Thymus (tissue), 11 donors: ENCODE data around the gene OR51B2. TPM values are rescaled to one million over a fixed set of nuclear protein-coding genes. Genes with fewer than 3 reads are reported as not detected.
"Not testable (repeated sequence)": the region's sequence is repeated elsewhere in the genome, so short reads cannot be mapped to it uniquely, and the experiment has no call there.

Experiments
- DNase-seq, 9 donors: peaks; one replicate each; pipeline ENCODE4 v3.0.0-alpha.2; 2013; ENCODE audit warnings: low spot score in 9 of 9, low read depth in 6 of 9, missing footprints in 1 of 9
- H3K27ac ChIP-seq, 2 donors: one replicate each; pipeline ENCODE4 v1.5.1; 2013; ENCODE audit warnings: control low read depth in 1 of 2, low read depth in 1 of 2, low read length in 1 of 2, mild to moderate bottlenecking in 1 of 2, moderate library complexity in 1 of 2
- H3K27me3 ChIP-seq, 2 donors: one replicate each; pipeline ENCODE4 v1.5.1; 2013; ENCODE audit warnings: low read length in 1 of 2; ENCODE audit not compliant: control insufficient read depth in 2 of 2, insufficient read depth in 1 of 2
- H3K36me3 ChIP-seq, 2 donors: one replicate each; pipeline ENCODE4 v1.5.1; 2013; ENCODE audit warnings: low read length in 1 of 2, mild to moderate bottlenecking in 1 of 2, moderate library complexity in 1 of 2; ENCODE audit not compliant: control insufficient read depth in 2 of 2, insufficient read depth in 2 of 2
- H3K4me1 ChIP-seq, 2 donors: one replicate each; pipeline ENCODE4 v1.5.1; 2013; ENCODE audit warnings: low read length in 2 of 2; ENCODE audit not compliant: control insufficient read depth in 2 of 2, insufficient read depth in 2 of 2
- H3K4me3 ChIP-seq, 2 donors: one replicate each; pipeline ENCODE4 v1.5.1; 2013; ENCODE audit warnings: low read length in 2 of 2, control low read depth in 1 of 2, mild to moderate bottlenecking in 1 of 2
- H3K9me3 ChIP-seq, 2 donors: one replicate each; pipeline ENCODE4 v1.5.1; 2013; ENCODE audit warnings: low read length in 1 of 2, mild to moderate bottlenecking in 1 of 2; ENCODE audit not compliant: control insufficient read depth in 2 of 2, insufficient read depth in 1 of 2
- WGBS: extraction: QIAGEN DNeasy Blood & Tissue Kit; methylation state at CpG from one replicate; pipeline ENCODE4 v1.1.7; 2013; 5-methylcytosine and 5-hydroxymethylcytosine counted together
- polyA plus RNA-seq: library from polyadenylated mRNA; stranded (reverse); fragments of 200-250 nt; gene quantifications from one replicate; pipeline ENCODE4 v1.2.3, GENCODE V29; 2013
- total RNA-seq: library from RNA; stranded (reverse); fragments of 120-200 nt; gene quantifications from one replicate; pipeline ENCODE4 v1.2.4, GENCODE V29; 2013
- donor health status: healthy.

The OR51B2 gene
- total and polyA plus RNA-seq, 2 donors, result 0.07 TPM; not detected in 1

- not testable (repeated sequence) for H3K4me1 ChIP-seq, H3K27me3 ChIP-seq, H3K27ac ChIP-seq, H3K9me3 ChIP-seq, DNase-seq, H3K36me3 ChIP-seq, H3K4me3 ChIP-seq
- WGBS, result 90% methylated on average over 3 of the region's 5 CpGs
Measured at GRCh38 chr11:5356031-5356430, 31.9 kb upstream of the OR51B2 start.

DNA sequence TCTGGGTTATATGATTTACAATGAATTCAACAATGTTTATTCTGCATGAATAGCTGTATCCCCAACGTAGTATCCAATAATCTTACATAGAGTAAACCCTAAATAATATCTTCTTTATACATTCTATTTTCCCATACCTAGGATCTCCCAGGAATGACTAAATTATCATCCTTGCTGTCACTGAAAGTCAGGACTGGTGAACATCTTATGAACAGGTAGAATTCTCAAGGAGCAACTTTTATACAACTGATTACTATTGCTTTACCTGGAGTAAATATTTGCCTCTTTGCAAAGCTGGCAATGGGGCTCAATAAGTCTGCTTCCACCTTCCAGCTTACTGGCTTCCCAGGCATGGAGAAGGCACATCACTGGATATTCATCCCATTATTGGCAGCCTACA lies 27.1 kb upstream of the OR51B2 start, which contains the start of gene OR51B6:
TSS of gene OR51B6 (plus strand) at position 301 of the 400 bp plus-strand sequence. CDS start at position 301, 0 bp downstream.
- H3K9me3 ChIP-seq, result no peaks in the 10 kb centered on the region
- H3K36me3 ChIP-seq, result no peaks in the 10 kb centered on the region
- H3K27me3 ChIP-seq, result no peaks in the 10 kb centered on the region
- H3K27ac ChIP-seq, result no peak within 1 kb of the TSS
- 82% methylated on average over 1 of the region's 1 CpG for WGBS
- no peaks in the 10 kb centered on the region for H3K4me1 ChIP-seq
- H3K4me3 ChIP-seq, result no peak within 1 kb of the TSS
- DNase-seq, result no peak

DNA sequence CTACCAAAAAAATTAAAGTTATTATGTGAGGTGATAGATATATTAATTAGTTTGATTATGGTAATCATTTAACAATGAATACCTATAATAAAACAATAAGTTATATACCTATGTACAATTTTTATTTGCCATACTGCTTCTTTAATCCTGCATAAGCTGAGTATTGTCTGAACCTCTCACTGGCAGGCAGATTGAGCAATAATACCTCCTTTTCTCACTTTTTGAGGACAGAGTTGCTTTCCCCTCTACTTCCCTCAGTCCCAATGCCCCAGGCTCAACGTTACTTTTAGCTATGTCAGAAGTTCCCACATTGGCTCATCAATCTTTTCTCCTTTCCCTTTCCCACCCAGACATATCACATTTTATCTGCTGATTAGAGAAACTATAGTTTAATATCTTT lies 25.5 kb upstream of the OR51B2 start:
- no peaks in the 10 kb centered on the region for H3K27me3 ChIP-seq
- 67% methylated on average over 1 of the region's 1 CpG for WGBS
- DNase-seq, result no peak
- no peaks in the 10 kb centered on the region for H3K9me3 ChIP-seq
- no peak overlapping the region for H3K4me3 ChIP-seq
- H3K27ac ChIP-seq, result no peak overlapping the region
- H3K4me1 ChIP-seq, result no peaks in the 10 kb centered on the region
- no peaks in the 10 kb centered on the region for H3K36me3 ChIP-seq

GRCh38 chr11:5348551-5349194 lies 24.6 kb upstream of the OR51B2 start:
- Histone ChIP-seq H3K36me3 (no peaks in the 10 kb centered on the region), H3K27ac (no peak overlapping the region), H3K4me3 (no peak overlapping the region), H3K9me3 (no peaks in the 10 kb centered on the region), H3K27me3 (no peaks in the 10 kb centered on the region), H3K4me1 (no peaks in the 10 kb centered on the region)
- WGBS, result 75% methylated on average over 3 of the region's 3 CpGs
- DNase-seq, result no peak

DNA sequence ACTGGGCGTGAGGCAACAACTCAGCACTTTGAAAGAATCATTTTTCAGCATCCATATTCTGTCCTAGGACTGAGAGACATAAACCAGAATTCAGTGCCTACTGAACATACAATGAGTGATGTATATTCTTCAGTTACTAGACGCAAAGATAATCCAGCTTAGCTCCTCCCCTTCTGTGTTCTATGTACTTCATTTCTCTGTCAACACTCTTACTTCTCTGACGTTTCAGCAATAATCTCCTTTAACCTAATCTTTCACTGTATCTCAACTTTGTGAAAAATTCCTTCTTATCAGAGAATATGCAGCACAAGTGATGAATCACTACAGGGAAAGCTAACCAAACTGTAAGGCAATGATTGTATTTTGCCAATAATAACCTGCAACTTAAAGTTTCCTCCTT lies 21.7 kb upstream of the OR51B2 start:
- Histone ChIP-seq H3K4me3 (no peak overlapping the region), H3K36me3 (no peaks in the 10 kb centered on the region), H3K9me3 (no peaks in the 10 kb centered on the region), H3K4me1 (no peaks in the 10 kb centered on the region), H3K27me3 (no peaks in the 10 kb centered on the region), H3K27ac (no peak overlapping the region)
- no peak for DNase-seq
- 89% methylated on average over 3 of the region's 3 CpGs for WGBS

GRCh38 chr11:5343474-5344335 lies 19.6 kb upstream of the OR51B2 start, which contains the start of gene OR51B5:
TSS of gene OR51B5 (minus strand) at chr11:5343524. CDS start at chr11:5343524, 0 bp downstream.
- Histone ChIP-seq H3K4me3 (no peak within 1 kb of the TSS), H3K27me3 (no peaks in the 10 kb centered on the region), H3K4me1 (no peaks in the 10 kb centered on the region), H3K27ac (no peak within 1 kb of the TSS), H3K36me3 (no peaks in the 10 kb centered on the region), H3K9me3 (no peaks in the 10 kb centered on the region)
- WGBS, result 92% methylated on average over 6 of the region's 6 CpGs
- no peak for DNase-seq

DNA sequence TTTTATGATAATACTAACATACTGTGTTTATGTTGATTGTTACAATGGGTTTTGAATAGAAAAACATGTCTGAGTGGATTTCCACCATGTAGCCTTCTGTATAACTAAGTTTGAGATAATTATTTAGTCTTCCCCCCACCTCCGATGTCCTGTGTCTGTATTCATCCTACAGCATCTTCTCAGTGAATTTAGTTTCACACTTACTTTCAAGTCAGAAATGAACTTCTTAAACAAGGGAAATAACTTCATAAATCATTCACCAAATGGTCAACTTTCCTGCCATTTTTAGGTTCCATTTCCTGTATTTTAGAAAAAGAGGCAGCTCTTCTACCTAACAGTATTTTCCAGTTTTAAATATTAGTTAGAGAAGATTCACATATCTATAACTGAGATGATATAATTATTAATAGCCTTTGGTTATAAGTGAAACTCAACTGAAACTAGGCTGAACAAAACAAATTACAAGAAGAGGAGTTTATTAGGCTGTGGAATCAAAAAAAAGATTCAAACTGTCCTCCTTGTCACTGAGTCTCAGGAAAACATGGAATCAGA lies 15.8 kb upstream of the OR51B2 start:
- Histone ChIP-seq H3K9me3 (no peaks in the 10 kb centered on the region), H3K4me3 (no peak overlapping the region), H3K27me3 (no peaks in the 10 kb centered on the region), H3K4me1 (no peaks in the 10 kb centered on the region), H3K36me3 (no peaks in the 10 kb centered on the region), H3K27ac (no peak overlapping the region)
- WGBS, result 84% methylated on average over 1 of the region's 1 CpG
- DNase-seq, result no peak

DNA sequence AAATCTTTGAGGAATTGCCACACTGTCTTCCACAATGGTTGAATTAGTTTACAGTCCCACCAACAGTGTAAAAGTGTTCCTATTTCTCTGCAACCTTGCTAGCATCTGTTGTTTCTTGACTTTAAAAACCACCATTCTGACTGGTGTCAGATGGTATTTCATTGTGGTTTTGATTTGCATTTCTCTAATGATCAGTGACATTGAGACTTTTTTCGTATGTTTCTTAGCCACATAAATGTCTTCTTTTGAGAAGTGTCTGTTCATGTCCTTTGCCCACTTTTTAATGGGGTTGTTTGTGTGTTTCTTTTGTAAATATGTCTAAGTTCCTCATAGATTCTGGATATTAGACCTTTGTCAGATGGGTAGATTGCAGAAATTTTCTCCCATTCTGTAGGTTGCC lies 13.2 kb upstream of the OR51B2 start:
- not testable (repeated sequence) for DNase-seq, H3K4me1 ChIP-seq, H3K27ac ChIP-seq, H3K27me3 ChIP-seq, H3K9me3 ChIP-seq, H3K4me3 ChIP-seq, H3K36me3 ChIP-seq
- WGBS, result 86% methylated on average over 1 of the region's 1 CpG

DNA sequence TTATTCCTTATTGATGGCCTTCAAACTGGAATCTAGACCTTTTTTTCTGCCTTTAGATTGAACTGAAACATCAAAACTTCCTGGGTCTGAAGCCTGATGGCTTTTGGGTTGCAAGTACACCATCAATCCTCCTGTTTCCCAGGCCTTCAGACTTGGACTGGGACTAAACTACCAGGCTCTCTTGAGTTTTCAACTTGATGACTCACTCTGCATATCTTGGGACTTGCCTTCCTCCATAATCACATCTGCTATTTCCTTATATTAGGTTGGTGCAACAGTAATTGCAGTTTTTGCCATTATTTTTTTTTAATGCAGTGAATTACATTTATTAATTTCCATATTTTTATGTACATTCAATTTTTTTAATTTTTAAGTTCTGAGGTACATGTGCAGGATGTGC lies 12.2 kb upstream of the OR51B2 start:
- Histone ChIP-seq H3K9me3 (no peaks in the 10 kb centered on the region), H3K27ac (no peak overlapping the region), H3K4me1 (no peaks in the 10 kb centered on the region), H3K27me3 (no peaks in the 10 kb centered on the region), H3K4me3 (no peak overlapping the region), H3K36me3 (no peaks in the 10 kb centered on the region)
- DNase-seq, result no peak
